K562 (cell line): ENCODE results near the gene C21orf58. TPM values are rescaled to one million over a fixed set of nuclear protein-coding genes. Genes with fewer than 3 reads are reported as not detected.

Experiments
- ATF6 ChIP-seq: sonication (generic); formaldehyde crosslinking; IDR thresholded peaks from 2 replicates; pipeline ENCODE4 v1.4.0; 2020; ENCODE audit warnings: mild to moderate bottlenecking, missing genetic modification reagents
- BCLAF1 ChIP-seq, 2 experiments: fragments of 450-650 bp in 1 of 2; IDR thresholded peaks; 2 replicates each; pipeline ENCODE4 v1.6.1; 2011 to 2017; ENCODE audit warnings: low read depth in 2 of 2, antibody characterized with exemption in 1 of 2, borderline replicate concordance in 1 of 2, low read length in 1 of 2, mild to moderate bottlenecking in 1 of 2, mixed read lengths in 1 of 2; ENCODE audit not compliant: control insufficient read depth in 1 of 2
- CBX1 ChIP-seq: sonication (generic); IDR thresholded peaks from 2 replicates; pipeline ENCODE4 v1.6.1; 2016; ENCODE audit warnings: antibody characterized with exemption, low read depth, mild to moderate bottlenecking
- CREM ChIP-seq: IDR thresholded peaks from 2 replicates; pipeline ENCODE4 v1.6.1; 2014; ENCODE audit warnings: antibody characterized with exemption, low read depth
- CTCFL ChIP-seq: IDR thresholded peaks from 2 replicates; pipeline ENCODE4 v1.6.1; 2011; ENCODE audit warnings: borderline replicate concordance, low read depth, mild to moderate bottlenecking, moderate library complexity, low read length; ENCODE audit not compliant: insufficient read depth, poor library complexity, severe bottlenecking
- FOXJ2 ChIP-seq: fragments of 200-800 bp; sonication (Bioruptor generic); IDR thresholded peaks from 2 replicates; pipeline ENCODE4 v1.6.1; 2016; ENCODE audit warnings: missing genetic modification characterization, missing compliant biosample characterization
- FOXP4 ChIP-seq: sonication (generic); formaldehyde crosslinking; IDR thresholded peaks from 2 replicates; pipeline ENCODE4 v1.8.0; 2022; ENCODE audit warnings: mild to moderate bottlenecking, missing genetic modification reagents, borderline replicate concordance
- GTF2B ChIP-seq: IDR thresholded peaks from 2 replicates; pipeline ENCODE4 v1.6.1; 2011; ENCODE audit not compliant: insufficient read length; ENCODE audit errors: extremely low read depth
- KLF10 ChIP-seq: fragments of 250-450 bp; sonication (Bioruptor Pico); IDR thresholded peaks from 2 replicates; pipeline ENCODE4 v1.6.1; 2021; ENCODE audit warnings: matching md5 sums
- PKNOX1 ChIP-seq: fragments of 450-650 bp; IDR thresholded peaks from 2 replicates; pipeline ENCODE4 v1.6.1; 2016
- PURB ChIP-seq: sonication (generic); formaldehyde crosslinking; IDR thresholded peaks from 2 replicates; pipeline ENCODE4 v1.9.0; 2021; ENCODE audit warnings: low read depth, mild to moderate bottlenecking, missing genetic modification reagents
- XRCC3 ChIP-seq: fragments of 450-650 bp; IDR thresholded peaks from 2 replicates; pipeline ENCODE4 v1.6.1; 2017; ENCODE audit warnings: mild to moderate bottlenecking, moderate library complexity
- ZBTB26 ChIP-seq: fragments of 450-650 bp; formaldehyde crosslinking; IDR thresholded peaks from 2 replicates; pipeline ENCODE4 v1.4.0; 2022; ENCODE audit warnings: missing genetic modification characterization
- ZNF561 ChIP-seq: fragments of 450-650 bp; formaldehyde crosslinking; conservative IDR thresholded peaks from 2 replicates; pipeline ENCODE4 v1.4.0; 2020; ENCODE audit warnings: mild to moderate bottlenecking, moderate library complexity
- polyA plus RNA-seq, 8 experiments: library from polyadenylated mRNA; depleted of rRNA in 4 of 8; stranded (reverse) in 5 of 8; unstranded in 3 of 8; fragments of >200 nt; fragmentation: Nextera tagmentation in 2 of 8; fragmentation: Illumina TruSeq in 1 of 8; extraction: Ambion mirVana in 2 of 8; extraction: Trizol in 1 of 8; gene quantifications; 2 replicates each; pipeline versions ENCODE4 v1.2.1 to v1.2.3, GENCODE V29; 2011 to 2014; ENCODE audit warnings: inconsistent platforms in 1 of 8, missing spikeins in 1 of 8
- total RNA-seq, 7 experiments: library from RNA; depleted of rRNA in 6 of 7; stranded (reverse); fragments of >200 nt in 6 of 7; fragmentation: Illumina TruSeq in 2 of 7; extraction: Trizol in 2 of 7; gene quantifications; 2 replicates each; pipeline versions ENCODE4 v1.2.1 to v1.2.3, GENCODE V29; 2011 to 2021; ENCODE audit warnings: low replicate concordance in 1 of 7

C21orf58 gene
- total and polyA plus RNA-seq, 9 of the 15 experiments (the other 6 are each of a cell fraction or from before 2014, with no cell fraction given): 1.2 to 30.5 (median 12.4) TPM

GRCh38 chr21:46294647-46295176 lies 29.0 kb downstream of the C21orf58 start (continued):
- TF ChIP-seq CTCFL (peak; percentile 15), KLF10 (CRISPR knock-in tag) (no peak), GTF2B (no peak), PURB (CRISPR knock-in tag) (no peak), FOXJ2 (tag) (no peak), CREM (no peak), ATF6 (no peak), PKNOX1 (peak; percentile 89), ZBTB26 (CRISPR knock-in tag) (no peak), FOXP4 (CRISPR knock-in tag) (no peak), CBX1 (no peak), BCLAF1 (IDR thresholded peaks at IDR 0.05; ENCODE audit: borderline replicate concordance in 1 of 2, control insufficient read depth in 1 of 2, low read depth in 2 of 2, low read length in 1 of 2) (no peak), ZNF561 (CRISPR knock-in tag) (no peak), XRCC3 (no peak)
